Body of pancreas (tissue), 4 donors: ENCODE data around the gene DYDC1. TPM values are rescaled to one million over a fixed set of nuclear protein-coding genes. Genes with fewer than 3 reads are reported as not detected.

Experiments
- ATAC-seq: fragments of 150-250 bp; one replicate; pipeline ENCODE4 v1.9.1; 2016
- DNase-seq, 4 donors: peaks; one replicate each; pipeline ENCODE4 v3.0.0-alpha.2; 2019
- H3K27ac ChIP-seq, 4 donors: fragments of 200-600 bp; sonication (generic); 1 replicate in 3 of 4; 2 replicates in 1 of 4; pipeline versions ENCODE4 v1.5.1 to v1.6.1; 2016 to 2019; ENCODE audit warnings: mild to moderate bottlenecking in 1 of 4, mixed read lengths in 1 of 4, moderate library complexity in 1 of 4
- H3K27me3 ChIP-seq, 2 donors: fragments of 200-600 bp; sonication (generic); one replicate each; pipeline ENCODE4 v1.6.0; 2016; ENCODE audit warnings: mild to moderate bottlenecking in 1 of 2
- H3K36me3 ChIP-seq, 2 donors: fragments of 200-600 bp; sonication (generic); replicated peaks in 1 of 2; 2 replicates each; pipeline ENCODE4 v1.5.1; 2016; ENCODE audit warnings: low read depth in 2 of 2; ENCODE audit not compliant: insufficient read depth in 1 of 2
- H3K4me1 ChIP-seq: fragments of 200-600 bp; sonication (generic); one replicate; pipeline ENCODE4 v1.6.0; 2016
- H3K4me3 ChIP-seq, 2 donors: fragments of 200-600 bp; sonication (generic); 1 replicate in 1 of 2; 2 replicates in 1 of 2; pipeline ENCODE4 v1.5.1; 2016 to 2019
- H3K9me3 ChIP-seq, 3 donors: fragments of 200-600 bp; sonication (generic); 1 replicate in 2 of 3; 2 replicates in 1 of 3; pipeline ENCODE4 v1.5.1; 2016
- CTCF ChIP-seq, 7 experiments: fragments of 450-650 bp in 4 of 7; fragments of 200-600 bp in 3 of 7; sonication (generic) in 3 of 7; IDR thresholded peaks; one replicate each; pipeline ENCODE4 v1.5.1; 2016 to 2019; ENCODE audit warnings: antibody characterized with exemption in 7 of 7
- POLR2A ChIP-seq, 3 donors: fragments of 450-650 bp; IDR thresholded peaks; one replicate each; pipeline ENCODE4 v1.6.1; 2016; ENCODE audit warnings: antibody characterized with exemption in 3 of 3, mild to moderate bottlenecking in 2 of 3
- WGBS, 2 donors: methylation state at CpG; one replicate each; pipeline ENCODE4 v1.1.5; 2017; 5-methylcytosine and 5-hydroxymethylcytosine counted together
- intact Hi-C: fragments of 100-400 bp; cut with DNase I; formaldehyde crosslinking; loops from one replicate; pipeline ENCODE4 v1.15.1; 2023
- total RNA-seq, 2 donors: library from RNA; depleted of rRNA; stranded (reverse); fragments of >200 nt; gene quantifications; one replicate each; pipeline ENCODE4 v1.1.0, GENCODE V29; 2016

The DYDC1 gene
- total RNA-seq, 2 donors from 2014 or later = not detected

- Histone ChIP-seq H3K27ac (no peak overlapping the region), H3K36me3 (no peaks in the 10 kb centered on the region), H3K27me3 (no peaks in the 10 kb centered on the region), H3K4me1 (peaks cover 24% of the 10 kb centered on the region), H3K4me3 (no peak overlapping the region), H3K9me3 (no peaks in the 10 kb centered on the region)
- TF ChIP-seq CTCF (IDR thresholded peaks at IDR 0.05) (no peak), POLR2A (IDR thresholded peaks at IDR 0.05) (no peak)
- intact Hi-C loops = no loop called here
- ATAC-seq = no peak
- DNase-seq = no peak
- WGBS, 2 donors = 80 to 83% methylated on average over 6 of the region's 6 CpGs
These were observed 63.8 kb downstream of the DYDC1 start for GRCh38 chr10:80292607-80293239.

- H3K4me3 ChIP-seq = no peak overlapping the region
- DNase-seq (no peak), ATAC-seq (no peak)
- peaks cover 29% of the 10 kb centered on the region for H3K4me1 ChIP-seq
- intact Hi-C loops = no loop called here
- no peaks in the 10 kb centered on the region for H3K9me3 ChIP-seq
- H3K36me3 ChIP-seq = no peaks in the 10 kb centered on the region
- H3K27ac ChIP-seq = peak overlapping the region; percentile 85 to 91 (median 90)
- TF ChIP-seq CTCF (IDR thresholded peaks at IDR 0.05) = peak in 1 of 7 experiments; percentile 8
- no peak for TF ChIP-seq POLR2A (IDR thresholded peaks at IDR 0.05)
- WGBS, 2 donors = 28 to 38% methylated on average over 4 of the region's 4 CpGs
- H3K27me3 ChIP-seq = no peaks in the 10 kb centered on the region
These were observed 65.9 kb downstream of the DYDC1 start for GRCh38 chr10:80290474-80291220.

- no peaks in the 10 kb centered on the region for H3K9me3 ChIP-seq
- TF ChIP-seq POLR2A (IDR thresholded peaks at IDR 0.05) (peak; percentile 19 to 84 (median 76)), CTCF (IDR thresholded peaks at IDR 0.05) (peak in 5 of 7 experiments; percentile 32 to 61 (median 47))
- no peaks in the 10 kb centered on the region for H3K36me3 ChIP-seq
- WGBS, 2 donors = 4 to 10% methylated on average over 9 of the region's 9 CpGs
- H3K4me1 ChIP-seq = peaks cover 36% of the 10 kb centered on the region
- H3K27me3 ChIP-seq = no peaks in the 10 kb centered on the region
- peak within 1 kb of the TSS; percentile 85 to 91 (median 90) for H3K27ac ChIP-seq
- intact Hi-C loops = no loop called here
- no peak within 1 kb of the TSS for H3K4me3 ChIP-seq
- DNase-seq (peak; percentile 77 to 89 (median 83)), ATAC-seq (peak; percentile 91)
These were observed 66.9 kb downstream of the DYDC1 start, which contains the start of gene MAT1A for GRCh38 chr10:80289451-80290287. MAT1A (minus strand) TSS chr10:80289658; CDS start chr10:80289423, 235 bp downstream.

- no peaks in the 10 kb centered on the region for H3K27me3 ChIP-seq
- no peaks in the 10 kb centered on the region for H3K36me3 ChIP-seq
- no peak overlapping the region for H3K4me3 ChIP-seq
- H3K27ac ChIP-seq = peak overlapping the region in 3 of 4 donors; percentile 90 to 91 (median 90)
- H3K9me3 ChIP-seq = no peaks in the 10 kb centered on the region
- peaks cover 43% of the 10 kb centered on the region for H3K4me1 ChIP-seq
- peak; percentile 18 for ATAC-seq
- intact Hi-C loops = no loop called here
- 39 to 53% methylated on average over 5 of the region's 5 CpGs for WGBS, 2 donors
- TF ChIP-seq POLR2A (IDR thresholded peaks at IDR 0.05) (no peak), CTCF (IDR thresholded peaks at IDR 0.05) (no peak)
- no peak for DNase-seq
These were observed 67.7 kb downstream of the DYDC1 start for GRCh38 chr10:80288849-80289248.

Other genes with a start within 250 kb of the DYDC1 start
- 10 to 100 TPM in 1 of 2 donors, 1 to 10 TPM in 1; 6.5 to 39.9 TPM for gene PLAC9, start 224.0 kb downstream of the DYDC1 start, total RNA-seq
- 10 to 100 TPM; 68.2 to 71.9 TPM for gene ANXA11, start 151.2 kb downstream of the DYDC1 start, total RNA-seq
- 10 to 100 TPM in 1 of 2 donors, 1 to 10 TPM in 1; 9.6 to 11.9 TPM for gene MAT1A, start 67.1 kb downstream of the DYDC1 start, total RNA-seq
- gene DYDC2, start within 50 bp of the DYDC1 start, total RNA-seq = not detected
- gene PRXL2A, start 51.8 kb upstream of the DYDC1 start, total RNA-seq = 100 to 1,000 TPM in 1 of 2 donors, 10 to 100 TPM in 1; 40.7 to 110 TPM
- gene TSPAN14, start 97.6 kb upstream of the DYDC1 start, total RNA-seq = 10 to 100 TPM; 22.3 to 63.0 TPM
- gene SH2D4B, start 181.1 kb upstream of the DYDC1 start, total RNA-seq = under 1 TPM in 1 of 2 donors, not detected in 1; 0.33 TPM